GM18909 (cell line): ENCODE data around the gene ZFP62.
"Not testable (repeated sequence)": the region's sequence is repeated elsewhere in the genome, so short reads cannot be mapped to it uniquely, and the experiment has no call there.

Experiments used
- ATAC-seq: cut with Tn5 transposase; IDR thresholded peaks from one replicate; pipeline ENCODE4 v1.9.1; 2021; ENCODE audit warnings: mild to moderate bottlenecking; ENCODE audit not compliant: unreplicated experiment, poor library complexity

The ZFP62 gene

DNA sequence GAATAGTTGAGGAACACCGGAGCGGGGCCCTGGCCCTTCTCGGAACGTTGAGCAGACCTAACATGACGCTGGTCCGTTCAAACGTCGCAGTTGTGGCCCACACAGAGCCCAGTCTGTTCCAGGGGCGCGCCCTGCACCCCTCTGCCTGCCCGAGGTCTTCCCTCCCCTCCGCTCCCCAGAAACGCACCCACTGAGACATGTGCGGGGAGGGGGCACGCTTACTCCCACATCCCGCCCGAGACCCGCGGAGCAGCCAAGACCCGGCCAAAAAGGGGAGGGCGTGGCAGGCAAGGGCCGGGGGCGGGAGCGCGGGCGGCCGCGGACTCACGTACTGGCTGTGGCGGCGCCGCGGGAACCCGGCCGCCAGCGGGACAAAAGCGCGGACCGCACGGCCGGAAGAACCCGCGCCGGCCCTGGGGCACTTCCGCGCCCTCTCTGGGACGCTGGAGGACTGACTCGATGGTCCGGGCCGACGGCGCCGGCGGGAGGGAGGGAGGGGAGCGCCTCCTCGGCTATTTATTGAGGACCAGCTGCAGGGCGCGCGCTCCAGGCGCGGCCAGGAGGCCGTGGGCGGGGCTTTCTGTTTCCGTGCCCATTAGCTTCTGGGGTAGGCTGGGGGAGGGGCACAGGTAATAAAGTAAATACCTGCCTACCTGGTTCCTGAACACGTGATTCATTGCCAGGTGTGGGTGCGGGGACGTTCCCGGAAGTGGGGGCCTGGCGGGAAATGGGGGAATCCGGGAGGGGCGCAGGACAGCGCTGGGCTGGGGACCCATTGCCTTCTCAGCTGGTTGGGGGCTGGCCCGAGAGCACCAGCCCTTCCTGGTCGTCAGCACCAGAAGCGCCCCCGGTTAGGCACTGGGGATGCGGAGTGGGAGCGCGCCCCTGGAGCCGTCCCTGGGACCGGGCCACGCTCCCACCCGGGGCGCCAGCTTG is at the start of gene ZFP62:
Gene ZFP62, minus strand, starts transcription at position 390 of the 936 bp plus-strand sequence. Its CDS starts 57 bp downstream, at position 333.
- ATAC-seq, result peak; percentile 88

DNA sequence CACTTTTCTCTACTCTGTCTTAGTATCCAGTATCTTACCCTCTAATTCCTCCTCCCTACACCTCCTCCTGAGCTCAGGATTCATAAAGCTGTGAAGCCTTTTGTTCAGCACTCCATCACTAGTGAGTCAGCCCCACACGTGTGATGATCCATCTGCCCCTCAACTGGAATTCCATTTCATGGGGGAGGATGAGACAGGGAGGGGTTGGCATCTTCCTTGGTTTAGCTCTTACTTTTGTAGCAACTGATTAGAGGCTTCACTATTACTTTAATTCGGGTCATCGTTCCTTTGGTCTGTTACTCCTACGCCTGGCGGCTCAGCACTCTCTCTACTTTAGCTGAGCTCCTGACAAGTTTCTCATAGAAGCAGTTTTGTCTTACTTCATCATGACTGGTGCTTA is 49.7 kb upstream of the ZFP62 start:
- no peak for ATAC-seq

DNA sequence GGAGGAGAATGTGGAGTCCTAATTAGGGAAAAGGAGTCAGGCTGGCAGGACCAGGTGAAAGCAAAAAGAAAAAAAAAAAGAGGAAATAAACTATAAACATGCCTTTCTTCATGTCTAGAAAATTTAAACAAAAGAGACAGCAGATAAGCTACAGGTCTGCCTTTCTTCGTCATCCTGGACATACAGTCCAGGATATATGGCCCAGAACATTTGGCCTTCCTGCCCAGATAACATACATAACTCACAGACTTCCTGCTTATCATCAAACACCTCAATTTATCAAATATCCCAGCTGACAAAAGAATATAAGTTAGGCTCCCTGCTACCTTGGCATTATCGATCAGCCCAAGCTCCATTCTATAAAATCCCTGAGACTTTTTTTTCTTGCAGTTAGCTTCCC is 49.1 kb upstream of the ZFP62 start:
- ATAC-seq, result no peak

DNA sequence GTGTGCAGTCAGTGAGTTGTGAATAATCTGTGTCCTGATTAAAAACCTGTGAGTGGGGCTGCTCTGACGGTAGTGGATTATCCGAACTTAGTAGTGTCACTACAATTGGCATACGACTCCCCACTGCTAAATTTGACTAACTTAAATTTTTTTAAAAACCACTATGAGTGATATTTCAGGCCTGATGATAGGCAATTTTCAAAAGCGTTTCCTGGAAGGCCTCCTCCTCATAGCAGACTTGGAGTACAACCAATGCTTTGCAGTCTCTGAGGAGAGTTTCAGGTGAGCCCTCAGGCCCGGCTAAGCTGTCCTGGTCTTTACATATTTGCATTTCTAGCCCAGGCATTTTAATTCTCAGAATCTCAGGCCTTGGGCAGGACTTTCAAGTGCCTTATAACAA is 48.7 kb upstream of the ZFP62 start:
- no peak for ATAC-seq

DNA sequence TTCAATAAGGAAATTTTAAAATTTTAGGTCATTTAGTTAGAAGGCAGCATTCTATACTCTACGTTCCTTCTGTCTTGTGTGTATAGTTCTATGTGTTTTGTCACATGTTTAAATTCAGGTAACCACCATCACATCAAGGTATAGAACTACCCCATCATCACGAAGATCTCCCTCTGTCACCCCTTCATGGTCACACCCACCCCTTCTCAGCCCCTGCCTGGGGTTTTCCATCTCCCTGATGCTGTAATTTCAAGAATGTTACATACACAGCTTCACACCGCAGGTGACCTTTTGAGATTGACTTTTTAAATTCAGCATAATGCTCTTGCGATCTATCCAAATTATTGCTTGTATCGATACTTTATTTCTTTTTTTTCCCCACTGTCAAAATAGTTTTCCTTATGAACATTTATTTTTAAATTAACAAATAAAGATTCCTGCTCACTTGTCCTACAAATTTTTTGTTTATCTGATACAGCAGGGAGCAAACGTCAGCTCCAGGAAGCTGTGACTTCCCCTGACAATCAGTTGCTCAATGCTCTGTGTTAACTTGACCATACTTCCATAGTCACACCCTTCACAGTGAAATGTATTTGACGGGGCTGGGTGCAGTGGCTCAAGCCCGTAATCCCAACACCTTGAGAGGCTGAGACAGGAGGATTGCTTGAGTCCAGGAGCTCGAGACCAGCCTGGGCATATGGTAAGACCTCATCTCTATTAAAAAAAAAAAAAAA is 48.1 kb upstream of the ZFP62 start:
- no peak for ATAC-seq

DNA sequence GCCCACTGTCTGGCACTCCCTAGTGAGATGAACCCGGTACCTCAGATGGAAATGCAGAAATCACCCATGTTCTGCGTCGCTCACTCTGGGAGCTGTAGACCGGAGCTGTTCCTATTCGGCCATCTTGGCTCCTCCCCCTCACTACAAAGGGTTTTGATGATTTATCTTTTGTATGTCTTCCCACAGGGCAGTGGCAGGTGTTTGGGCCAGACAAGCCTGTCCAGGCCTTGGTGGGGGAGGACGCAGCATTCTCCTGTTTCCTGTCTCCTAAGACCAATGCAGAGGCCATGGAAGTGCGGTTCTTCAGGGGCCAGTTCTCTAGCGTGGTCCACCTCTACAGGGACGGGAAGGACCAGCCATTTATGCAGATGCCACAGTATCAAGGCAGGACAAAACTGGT is 47.3 kb upstream of the ZFP62 start:
- no peak for ATAC-seq

DNA sequence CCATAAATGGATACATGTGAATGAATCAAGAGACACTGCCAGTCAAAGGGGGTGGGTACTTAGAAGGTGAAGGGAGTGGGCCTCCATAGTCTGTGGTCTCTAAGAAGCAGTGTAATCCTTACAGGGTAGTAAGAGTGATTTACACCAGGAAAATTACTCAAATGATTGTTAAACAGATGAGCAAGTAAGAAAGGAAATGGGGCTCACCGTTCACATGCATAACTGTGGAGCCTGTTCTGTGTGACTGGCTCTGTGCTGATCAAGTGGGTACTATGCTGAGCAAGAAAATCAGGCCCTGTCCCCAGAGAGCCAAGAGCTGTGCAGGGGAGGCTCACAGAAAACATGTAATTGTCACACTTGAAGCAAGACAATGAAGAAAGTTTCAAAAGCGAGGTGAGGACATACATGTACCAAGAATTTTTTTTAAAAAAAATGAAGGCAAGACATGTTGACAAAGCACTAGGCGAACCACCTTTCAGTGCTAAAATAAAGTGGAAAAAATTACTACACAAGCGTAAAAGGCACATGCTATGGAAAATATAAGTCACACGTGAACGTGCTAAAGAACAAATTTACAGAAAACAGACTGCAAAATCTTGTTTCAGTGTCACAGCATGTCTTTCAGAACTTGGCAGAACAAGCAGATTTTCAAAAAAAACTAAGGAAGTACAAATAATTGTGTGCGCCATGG is 40.4 kb upstream of the ZFP62 start:
- no peak for ATAC-seq

DNA sequence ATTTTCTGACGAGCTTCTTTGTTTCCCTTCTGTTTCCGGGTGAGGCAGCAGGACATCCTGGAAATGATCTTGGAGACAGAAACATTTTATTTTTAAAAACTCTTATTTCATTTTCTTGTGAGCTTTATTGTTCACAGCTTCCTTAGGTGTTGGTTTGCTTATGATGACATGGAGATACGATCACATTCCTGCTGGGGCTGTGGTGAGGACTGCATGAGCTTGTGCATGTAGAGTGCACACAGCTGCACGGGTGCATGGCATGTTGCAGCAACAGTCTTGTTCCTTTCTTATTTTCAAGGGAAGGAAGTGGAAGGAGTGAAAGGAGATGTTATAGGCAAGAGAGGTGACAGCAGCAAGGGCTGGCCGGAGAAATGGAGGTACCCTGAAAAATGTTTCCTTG is 39.1 kb upstream of the ZFP62 start:
- no peak for ATAC-seq

DNA sequence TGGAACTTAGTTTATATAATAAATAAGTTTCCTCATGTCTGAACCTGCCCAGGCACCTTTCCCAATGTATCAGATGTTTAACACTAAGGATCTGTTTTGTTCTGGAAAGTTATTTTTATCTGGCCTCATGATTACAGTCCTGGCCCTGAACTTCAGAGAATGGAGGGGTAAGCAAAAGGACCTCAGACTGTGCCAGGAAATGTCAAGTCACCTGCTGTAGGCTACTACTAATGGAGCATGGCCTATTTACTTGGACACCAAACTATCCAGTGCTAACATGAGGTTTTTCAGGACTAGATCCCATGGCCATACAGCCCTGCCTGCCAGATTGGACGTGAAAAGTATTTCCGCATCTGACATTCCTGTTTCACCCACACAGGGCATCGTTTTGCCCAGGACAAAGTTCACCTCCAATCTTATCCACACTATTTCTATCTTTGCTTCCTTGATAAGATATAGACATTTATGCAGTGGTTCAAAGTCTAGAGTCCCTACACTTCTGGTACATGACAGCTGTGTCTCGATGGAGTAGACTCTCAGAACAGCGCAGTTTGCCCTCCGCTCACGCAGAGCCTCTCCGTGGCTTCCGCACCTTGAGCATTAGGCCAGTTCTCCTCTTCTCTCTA is 37.7 kb upstream of the ZFP62 start, which contains the start of gene BTNL8:
Gene BTNL8, plus strand, starts transcription at position 539 of the 626 bp plus-strand sequence. CDS start 152 bp downstream, outside the sequence.
- ATAC-seq, result no peak

DNA sequence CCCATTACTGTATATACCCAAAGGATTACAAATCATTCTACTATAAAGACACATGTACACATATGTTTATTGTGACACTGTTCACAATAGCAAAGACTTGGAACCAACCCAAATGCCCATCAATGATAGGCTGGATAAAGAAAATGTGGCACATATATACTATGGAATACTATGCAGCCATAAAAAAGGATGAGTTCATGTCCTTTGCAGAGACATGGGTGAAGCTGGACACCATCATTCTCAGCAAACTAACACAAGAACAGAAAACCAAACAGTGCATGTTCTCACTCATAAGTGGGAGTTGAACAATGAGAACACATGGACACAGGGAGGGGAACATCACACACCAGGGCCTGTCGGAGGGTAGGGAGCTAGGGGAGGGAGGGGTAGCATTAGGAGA is 34.3 kb upstream of the ZFP62 start:
- not testable (repeated sequence) for ATAC-seq

DNA sequence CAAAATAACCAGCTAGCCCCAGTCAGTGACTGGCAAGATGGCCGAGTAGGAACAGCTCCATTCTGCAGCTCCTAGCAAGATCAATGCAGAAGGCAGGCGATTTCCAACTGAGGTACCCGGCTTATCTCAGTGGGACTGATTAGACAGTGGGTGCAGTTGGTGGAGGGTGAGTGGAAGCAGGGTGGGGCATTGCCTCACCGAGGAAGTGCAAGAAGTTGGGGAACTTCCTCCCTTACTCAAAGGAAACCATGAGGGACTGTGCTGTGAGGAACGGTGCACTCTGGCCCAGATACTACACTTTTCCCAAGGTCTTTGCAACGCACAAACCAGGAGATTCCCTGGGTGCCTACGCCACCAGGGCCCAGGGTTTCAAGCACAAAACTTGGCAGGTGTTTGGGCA is 28.3 kb upstream of the ZFP62 start:
- ATAC-seq, result no peak

DNA sequence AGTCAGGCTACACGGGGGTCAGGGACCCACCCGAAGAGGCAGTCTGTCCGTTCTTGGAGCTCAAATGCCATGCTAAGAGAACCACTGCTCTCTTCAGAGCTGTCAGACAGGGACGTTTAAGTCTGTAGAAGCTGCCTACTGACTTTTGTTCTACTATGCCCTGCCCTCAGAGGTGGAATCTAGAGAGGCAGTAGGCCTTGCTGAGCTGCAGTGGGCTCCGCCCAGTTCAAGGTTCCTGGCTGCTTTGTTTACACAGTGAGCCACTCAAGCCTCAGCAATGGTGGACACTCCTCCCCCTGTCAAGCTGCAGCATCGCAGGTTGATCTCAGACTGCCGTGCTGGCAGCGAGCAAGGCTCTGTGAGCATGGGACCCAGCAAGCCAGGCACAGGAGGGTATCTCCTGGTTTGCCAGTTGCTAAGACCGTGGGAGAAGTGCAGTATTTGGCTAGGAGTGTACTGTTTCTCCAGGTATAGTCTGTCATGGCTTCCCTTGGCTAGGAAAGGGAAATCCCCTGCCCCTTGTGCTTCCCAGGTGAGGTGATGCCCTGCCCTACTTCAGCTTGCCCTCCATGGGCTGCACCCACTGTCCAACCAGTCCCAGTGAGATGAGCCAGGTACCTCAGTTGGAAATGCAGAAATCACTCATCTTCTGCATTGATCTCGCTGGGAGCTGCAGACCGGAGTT is 24.9 kb upstream of the ZFP62 start:
- not testable (repeated sequence) for ATAC-seq

DNA sequence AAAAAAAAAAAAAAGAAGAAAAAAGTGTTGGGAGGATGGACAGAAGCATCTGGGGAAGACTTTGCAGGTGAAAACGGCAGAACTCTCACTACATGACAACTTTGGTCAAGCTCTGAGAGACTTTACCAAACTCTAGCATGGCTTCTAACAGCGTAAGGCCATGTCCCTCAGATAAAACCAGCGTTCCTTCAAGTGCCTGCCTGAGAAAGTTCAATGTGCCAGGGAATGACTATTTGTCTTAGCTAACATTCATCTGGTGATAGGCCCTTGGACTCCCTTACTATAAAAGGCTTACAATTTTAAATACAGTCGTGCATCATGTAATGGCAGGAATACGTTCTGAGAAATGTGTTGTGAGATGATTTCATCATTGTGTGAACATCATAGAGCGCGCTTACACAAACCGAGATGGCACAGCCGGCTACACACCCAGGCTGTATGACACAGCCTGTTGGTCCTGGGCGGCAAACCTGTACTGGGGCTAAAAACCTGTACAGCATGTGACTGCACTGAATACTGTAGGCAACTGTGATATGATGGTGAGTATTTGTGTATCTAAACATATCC is 14.9 kb upstream of the ZFP62 start:
- no peak for ATAC-seq

DNA sequence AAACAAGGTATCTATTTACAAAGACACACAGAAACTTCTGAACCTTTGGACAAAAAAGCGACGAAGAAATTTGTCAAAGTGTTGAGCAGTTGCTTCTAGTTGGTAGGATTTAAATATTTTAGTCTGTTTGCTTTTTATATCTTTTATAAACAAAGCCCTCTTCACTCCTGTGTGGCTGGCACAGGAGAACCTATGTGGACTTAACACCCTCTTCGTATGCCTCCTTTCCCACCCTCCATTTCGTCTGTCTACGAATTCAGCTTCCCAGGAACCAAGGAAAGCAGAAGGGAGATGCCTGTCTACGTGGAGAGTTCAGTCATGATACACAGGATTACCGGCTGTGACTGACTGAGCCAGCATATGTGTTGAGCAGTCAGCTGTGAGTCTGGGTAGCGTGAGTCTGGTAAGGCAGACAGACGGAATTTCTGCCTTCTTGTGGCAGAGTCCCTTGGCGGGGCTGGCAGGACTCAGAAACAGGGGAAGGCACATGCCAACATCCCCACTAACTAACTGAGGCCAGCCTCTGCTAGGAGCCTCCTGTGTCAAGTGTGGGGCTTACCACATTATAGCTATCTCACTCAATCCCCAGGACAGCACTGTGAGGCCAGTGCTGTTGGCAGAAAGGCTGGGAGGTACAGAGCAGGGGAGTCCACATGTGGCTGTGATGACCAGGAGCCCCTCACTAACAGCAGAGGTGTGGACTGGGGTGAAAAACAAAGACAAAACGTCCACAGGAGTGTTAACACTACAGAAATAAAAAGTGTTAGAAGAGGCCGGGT is 13.9 kb upstream of the ZFP62 start:
- ATAC-seq, result no peak

DNA sequence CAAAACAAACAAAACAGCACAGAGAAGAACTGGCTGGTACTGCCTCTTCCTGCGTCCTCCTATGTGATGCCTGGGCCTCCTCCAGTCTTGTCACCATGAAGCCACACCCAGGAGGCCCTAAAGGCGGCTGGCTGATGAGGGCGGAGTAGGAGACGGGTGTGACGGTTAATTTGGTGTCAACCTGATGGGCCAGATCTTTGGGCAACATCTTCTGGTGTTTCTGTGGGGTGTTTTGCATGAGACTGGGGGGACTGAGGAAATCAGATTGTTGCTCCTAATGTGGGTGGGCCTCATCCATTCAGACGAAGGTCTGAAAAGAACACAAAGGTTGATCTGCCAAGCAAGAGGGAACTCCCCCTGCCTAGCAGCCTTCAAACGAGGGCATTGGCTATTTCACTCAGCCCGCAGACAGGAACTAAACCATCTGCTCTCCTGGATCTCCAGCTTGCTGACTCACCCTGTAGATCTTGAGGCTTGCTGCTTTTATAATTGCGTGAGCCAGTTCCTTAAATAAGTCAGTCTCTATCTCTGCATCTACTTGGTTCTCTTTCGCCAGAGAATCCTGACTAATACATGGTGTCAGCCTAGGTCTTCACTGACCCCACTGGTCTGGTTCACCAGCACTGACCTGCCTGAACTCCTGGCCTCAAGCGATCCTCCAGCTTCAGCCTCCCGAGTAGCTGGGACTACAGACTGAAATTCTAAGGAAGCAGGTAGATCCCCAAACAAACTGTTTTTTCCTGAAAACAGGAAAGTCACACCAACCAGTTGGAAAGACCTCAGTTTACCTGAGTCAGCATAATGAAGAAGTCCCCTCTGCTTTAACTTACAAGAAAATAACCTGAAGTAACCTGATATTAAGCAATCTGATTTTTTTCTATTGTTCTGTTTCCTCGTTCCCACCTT is 12.8 kb upstream of the ZFP62 start:
- ATAC-seq, result no peak

DNA sequence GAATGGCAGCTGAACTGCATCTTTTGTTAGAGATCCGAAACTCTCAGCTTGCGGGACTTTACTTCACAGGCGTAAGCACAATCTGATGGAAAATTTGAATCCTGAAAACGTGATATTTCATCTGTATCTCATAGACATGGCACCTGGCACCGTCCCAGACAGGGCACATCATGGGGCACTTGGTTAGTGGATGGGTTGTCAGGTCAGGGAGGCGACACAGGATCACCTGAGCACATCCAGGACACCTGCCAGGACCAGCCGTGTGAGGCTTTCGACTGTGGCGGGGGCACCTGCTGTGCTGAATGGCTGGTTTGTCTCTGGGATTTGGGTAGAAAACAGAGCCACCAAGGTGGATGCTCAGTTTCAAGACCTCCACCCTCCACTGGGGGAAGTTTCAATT is 11.3 kb upstream of the ZFP62 start:
- ATAC-seq, result no peak

DNA sequence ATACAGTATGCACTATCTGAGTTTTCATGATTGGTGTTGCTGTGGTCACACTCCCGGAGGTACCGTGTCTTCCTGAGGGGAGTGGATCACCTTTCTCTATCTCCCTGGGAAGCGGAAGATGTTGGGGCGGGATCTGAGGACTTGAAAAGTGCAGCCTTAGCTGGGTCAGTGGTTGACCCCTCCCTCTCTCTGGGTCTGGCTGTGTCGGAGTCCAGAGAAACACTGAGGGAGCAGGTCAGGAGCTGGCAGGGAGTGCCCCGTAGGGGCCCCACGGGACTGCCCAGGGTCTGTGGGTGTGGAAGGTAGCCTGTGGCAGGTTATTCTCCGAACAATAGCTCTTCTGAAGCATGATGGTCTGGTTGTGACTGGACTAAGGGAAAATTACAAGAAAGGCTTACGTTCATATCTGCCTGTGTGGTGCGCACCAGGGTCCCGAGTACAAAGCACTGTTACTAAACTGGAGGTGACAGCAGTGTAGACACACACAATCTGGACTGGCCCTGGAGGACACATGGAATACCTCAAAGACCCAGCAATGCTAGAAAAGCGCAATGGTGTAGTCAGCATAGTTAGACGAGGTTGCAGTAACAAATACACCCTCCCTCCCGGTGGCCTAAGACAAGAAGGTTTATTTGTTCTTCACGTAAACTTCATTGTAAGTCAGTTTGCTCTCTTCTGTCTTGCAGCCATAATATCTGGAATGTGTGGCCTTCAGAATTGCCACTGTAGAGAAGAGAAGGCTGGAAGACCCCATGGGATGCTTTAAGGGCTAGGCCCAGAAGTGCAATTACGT is 9.4 kb upstream of the ZFP62 start:
- no peak for ATAC-seq
